GM19239 (cell line): Measurements from ENCODE around the gene MCUR1.
"Not testable (repeated sequence)": the region's sequence is repeated elsewhere in the genome, so short reads cannot be mapped to it uniquely, and the experiment has no call there.

Experiments
- DNase-seq: peaks from one replicate; pipeline ENCODE4 v3.0.0; 2011; ENCODE audit warnings: low spot score; ENCODE audit not compliant: insufficient read length
- FAIRE-seq: peaks from 2 replicates; lab custom pipeline; 2011; peaks lifted over from hg19 to GRCh38; lab: Jason Lieb, UNC

Gene MCUR1

GRCh38 chr6:13814176-13814937 is at the start of gene MCUR1:
TSS of gene MCUR1 (minus strand) at chr6:13814557. CDS start at chr6:13814429, 128 bp downstream.
- FAIRE-seq (peak; percentile 89), DNase-seq (peak; percentile 87)

- FAIRE-seq (no peak), DNase-seq (no peak)
Observed at GRCh38 chr6:13863699-13864155, 49.4 kb upstream of the MCUR1 start.

GRCh38 chr6:13860556-13861185 is 46.3 kb upstream of the MCUR1 start:
- DNase-seq, FAIRE-seq: not testable (repeated sequence)

- DNase-seq, result no peak
Observed at GRCh38 chr6:13859871-13860555, 45.7 kb upstream of the MCUR1 start.

GRCh38 chr6:13854716-13855250 is 40.4 kb upstream of the MCUR1 start:
- no peak for DNase-seq
- FAIRE-seq, result no peak

More at GRCh38 chr6:13859871-13860555, 45.7 kb upstream of the MCUR1 start:
- no peak for FAIRE-seq

- DNase-seq (no peak), FAIRE-seq (no peak)
Observed at GRCh38 chr6:13853871-13854270, 39.5 kb upstream of the MCUR1 start.

- DNase-seq (no peak), FAIRE-seq (no peak)
Observed at GRCh38 chr6:13851803-13852202, 37.4 kb upstream of the MCUR1 start.

GRCh38 chr6:13851330-13851729 is 37.0 kb upstream of the MCUR1 start:
- no peak for FAIRE-seq
- no peak for DNase-seq

GRCh38 chr6:13850690-13851089 is 36.3 kb upstream of the MCUR1 start:
- not testable (repeated sequence) for DNase-seq, FAIRE-seq

GRCh38 chr6:13848522-13849150 is 34.3 kb upstream of the MCUR1 start:
- DNase-seq (no peak), FAIRE-seq (no peak)

GRCh38 chr6:13847326-13848050 is 33.1 kb upstream of the MCUR1 start:
- DNase-seq, result no peak
- FAIRE-seq, result no peak

- FAIRE-seq, result no peak
- DNase-seq, result no peak
Observed at GRCh38 chr6:13846841-13847240, 32.5 kb upstream of the MCUR1 start.

- FAIRE-seq, result no peak
Observed at GRCh38 chr6:13841936-13842335, 27.6 kb upstream of the MCUR1 start.

GRCh38 chr6:13838616-13839015 is 24.3 kb upstream of the MCUR1 start:
- DNase-seq (no peak), FAIRE-seq (no peak)

More at GRCh38 chr6:13841936-13842335, 27.6 kb upstream of the MCUR1 start:
- DNase-seq, result no peak

GRCh38 chr6:13836170-13836569 is 21.8 kb upstream of the MCUR1 start:
- FAIRE-seq (no peak), DNase-seq (no peak)

- FAIRE-seq (no peak), DNase-seq (no peak)
Observed at GRCh38 chr6:13834790-13835189, 20.4 kb upstream of the MCUR1 start.

GRCh38 chr6:13834018-13834417 is 19.7 kb upstream of the MCUR1 start:
- not testable (repeated sequence) for DNase-seq, FAIRE-seq

GRCh38 chr6:13832778-13833177 is 18.4 kb upstream of the MCUR1 start:
- FAIRE-seq (no peak), DNase-seq (no peak)

- DNase-seq (no peak), FAIRE-seq (no peak)
Observed at GRCh38 chr6:13831615-13832014, 17.3 kb upstream of the MCUR1 start.

GRCh38 chr6:13830803-13831202 is 16.4 kb upstream of the MCUR1 start:
- DNase-seq (no peak), FAIRE-seq (no peak)
